HCT116 (cell line): Measurements from ENCODE around the gene CCDC191. TPM values are rescaled to one million over a fixed set of nuclear protein-coding genes. Genes with fewer than 3 reads are reported as not detected.

ENCODE experiments used
- ATAC-seq: fragments of 200-7000 bp; cut with Tn5 transposase; 2 replicates; pipeline ENCODE4 v1.9.1; 2020; ENCODE audit warnings: mild to moderate bottlenecking, moderate library complexity
- BruUV-seq: library from RNA; stranded (reverse); fragments of 400-500 nt; replicated peaks from 2 replicates; lab custom pipeline; 2021; lab: Mats Ljungman, UMichigan
- CTCF ChIA-PET: fragments of 300-600 bp; sonication (Branson Sonifier 250); formaldehyde crosslinking; loops from one replicate; lab custom pipeline; 2021; ENCODE audit warnings: antibody characterized with exemption; lab: Charles Lee
- POLR2A ChIA-PET: fragments of 300-600, 350-600 bp; sonication (Branson Sonifier 250); formaldehyde crosslinking; loops from one replicate; lab custom pipeline; 2021; ENCODE audit warnings: antibody characterized with exemption; lab: Charles Lee
- RAD21 ChIA-PET, 2 experiments: fragments of 300-600 bp; sonication (Branson Sonifier 250); formaldehyde crosslinking; loops; one replicate each; lab custom pipeline; 2023; ENCODE audit warnings: low total read pairs in 2 of 2; ENCODE audit not compliant: uncharacterized antibody in 2 of 2, unreplicated experiment in 2 of 2, low non-redundant PET in 1 of 2; lab: Charles Lee
- DNase-seq: peaks from one replicate; pipeline ENCODE4 v3.0.0-alpha.2; 2010; ENCODE audit warnings: low read depth, low spot score
- H2AFZ ChIP-seq: fragments of 200-600 bp; shearing (Covaris generic), sonication (generic); 2 replicates; pipeline ENCODE4 v1.6.1; 2017; ENCODE audit warnings: low read depth, mixed run types, mixed read lengths, antibody characterized with exemption, low read length; ENCODE audit not compliant: poor library complexity, severe bottlenecking
- H3K27ac ChIP-seq: 2 replicates; pipeline ENCODE4 v1.5.1; 2012; ENCODE audit warnings: low read depth, low read length
- H3K27me3 ChIP-seq: fragments of 200-600 bp; sonication (generic); 2 replicates; pipeline ENCODE4 v1.6.1; 2016; ENCODE audit warnings: mixed run types, low read length, mixed read lengths; ENCODE audit not compliant: insufficient read depth
- H3K36me3 ChIP-seq, 2 experiments: fragments of 200-500 bp in 1 of 2; fragments of 200-600 bp in 1 of 2; sonication (Bioruptor generic) in 1 of 2; sonication (generic) in 1 of 2; 2 replicates each; pipeline versions ENCODE4 v1.5.1 to v1.6.1; 2014 to 2016; ENCODE audit warnings: low read length in 2 of 2, inconsistent platforms in 1 of 2, mixed read lengths in 1 of 2, mixed run types in 1 of 2; ENCODE audit not compliant: insufficient read depth in 2 of 2, control insufficient read depth in 1 of 2
- H3K4me1 ChIP-seq, 2 experiments: fragments of 200-600 bp in 1 of 2; sonication (generic) in 1 of 2; 2 replicates each; pipeline versions ENCODE4 v1.5.1 to v1.6.1; 2012 to 2017; ENCODE audit warnings: low read length in 2 of 2, inconsistent platforms in 1 of 2, mild to moderate bottlenecking in 1 of 2, mixed read lengths in 1 of 2, mixed run types in 1 of 2, moderate library complexity in 1 of 2; ENCODE audit not compliant: insufficient read depth in 2 of 2, control insufficient read depth in 1 of 2
- H3K4me2 ChIP-seq: fragments of 200-600 bp; sonication (generic); 2 replicates; pipeline ENCODE4 v1.6.1; 2017; ENCODE audit warnings: mixed run types, low read length, mixed read lengths
- H3K4me3 ChIP-seq, 2 experiments: fragments of 200-600 bp in 1 of 2; sonication (generic) in 1 of 2; replicated peaks in 1 of 2; 2 replicates each; pipeline ENCODE4 v1.5.1; 2011 to 2016; ENCODE audit warnings: low read length in 2 of 2, control low read depth in 1 of 2, low read depth in 1 of 2, mild to moderate bottlenecking in 1 of 2, mixed read lengths in 1 of 2, mixed run types in 1 of 2
- H3K79me2 ChIP-seq: fragments of 200-600 bp; sonication (generic); 2 replicates; pipeline ENCODE4 v1.6.1; 2017; ENCODE audit warnings: mild to moderate bottlenecking, mixed run types, low read length, moderate library complexity, mixed read lengths; ENCODE audit not compliant: insufficient read depth
- H3K9ac ChIP-seq: fragments of 200-600 bp; sonication (generic); 2 replicates; pipeline ENCODE4 v1.6.1; 2016; ENCODE audit warnings: low read length, mixed read lengths
- H3K9me2 ChIP-seq: fragments of 200-600 bp; sonication (generic), shearing (Covaris generic); 2 replicates; pipeline ENCODE4 v1.6.1; 2017; ENCODE audit warnings: mixed run types, mild to moderate bottlenecking, moderate library complexity; ENCODE audit not compliant: insufficient read depth
- H3K9me3 ChIP-seq, 2 experiments: fragments of 200-500 bp in 1 of 2; fragments of 200-600 bp in 1 of 2; sonication (Bioruptor generic) in 1 of 2; sonication (generic) in 1 of 2; 2 replicates each; pipeline ENCODE4 v1.6.1; 2014 to 2017; ENCODE audit warnings: low read length in 2 of 2, mixed read lengths in 2 of 2, inconsistent platforms in 1 of 2, low read depth in 1 of 2, mild to moderate bottlenecking in 1 of 2, mixed run types in 1 of 2, moderate library complexity in 1 of 2; ENCODE audit not compliant: control insufficient read depth in 1 of 2, insufficient read depth in 1 of 2
- H4K20me1 ChIP-seq: fragments of 200-600 bp; sonication (generic), shearing (Covaris generic); 2 replicates; pipeline ENCODE4 v1.6.1; 2017; ENCODE audit warnings: mixed run types, mild to moderate bottlenecking, moderate library complexity; ENCODE audit not compliant: insufficient read depth
- CBX3 ChIP-seq: IDR thresholded peaks from 2 replicates; pipeline ENCODE4 v1.6.1; 2012; ENCODE audit warnings: low read depth
- CEBPB ChIP-seq: IDR thresholded peaks from 2 replicates; pipeline ENCODE4 v1.6.1; 2012; ENCODE audit warnings: low read depth
- ELF1 ChIP-seq: IDR thresholded peaks from 2 replicates; pipeline ENCODE4 v1.6.1; 2012; ENCODE audit warnings: low read depth, borderline replicate concordance
- JUND ChIP-seq: IDR thresholded peaks from 2 replicates; pipeline ENCODE4 v1.6.1; 2012
- SIN3A ChIP-seq: IDR thresholded peaks from 2 replicates; pipeline ENCODE4 v1.6.1; 2012; ENCODE audit warnings: low read depth
- SP1 ChIP-seq: IDR thresholded peaks from 2 replicates; pipeline ENCODE4 v1.6.1; 2012; ENCODE audit warnings: low read depth
- SRF ChIP-seq: IDR thresholded peaks from 2 replicates; pipeline ENCODE4 v1.6.1; 2012; ENCODE audit warnings: low read depth
- TCF7L2 ChIP-seq: IDR thresholded peaks from 2 replicates; pipeline ENCODE4 v1.7.0; 2011; ENCODE audit warnings: borderline replicate concordance, inconsistent platforms; ENCODE audit not compliant: insufficient read depth, insufficient read length; ENCODE audit errors: extremely low read depth
- YY1 ChIP-seq: IDR thresholded peaks from 2 replicates; pipeline ENCODE4 v1.6.1; 2011; ENCODE audit warnings: low read length, low read depth, moderate library complexity, mild to moderate bottlenecking; ENCODE audit not compliant: insufficient replicate concordance; ENCODE audit errors: extremely low read depth
- intact Hi-C: fragments of 100-400 bp; cut with micrococcal nuclease; formaldehyde crosslinking; loops from 2 replicates; pipeline ENCODE4 v1.10.0; 2022
- total RNA-seq: library from RNA; stranded (reverse); gene quantifications from one replicate; pipeline ENCODE4 v1.2.1, GENCODE V29; 2021; ENCODE audit not compliant: unreplicated experiment
- TF ChIP-seq, protein P1 (sequence below): IDR thresholded peaks from 2 replicates; pipeline ENCODE4 v1.6.1; 2012
- TF ChIP-seq, protein P2 (sequence below): IDR thresholded peaks from 2 replicates; pipeline ENCODE4 v1.6.1; 2011; ENCODE audit warnings: mild to moderate bottlenecking, low read length, moderate library complexity; ENCODE audit not compliant: insufficient replicate concordance; ENCODE audit errors: extremely low read depth
- TF ChIP-seq, protein P3 (sequence below), 3 experiments: fragments of 200-600 bp in 1 of 3; sonication (generic) in 1 of 3; IDR thresholded peaks in 2 of 3; conservative IDR thresholded peaks in 1 of 3; 2 replicates each; pipeline ENCODE4 v1.5.1; 2012 to 2017; ENCODE audit warnings: low read depth in 2 of 3, low read length in 2 of 3, antibody characterized with exemption in 1 of 3, borderline replicate concordance in 1 of 3, control low read depth in 1 of 3, mild to moderate bottlenecking in 1 of 3, mixed read lengths in 1 of 3, mixed run types in 1 of 3, moderate library complexity in 1 of 3; ENCODE audit not compliant: insufficient read depth in 1 of 3

Gene CCDC191
- total RNA-seq, 1 experiment from 2014 or later, result 4.1 TPM

DNA sequence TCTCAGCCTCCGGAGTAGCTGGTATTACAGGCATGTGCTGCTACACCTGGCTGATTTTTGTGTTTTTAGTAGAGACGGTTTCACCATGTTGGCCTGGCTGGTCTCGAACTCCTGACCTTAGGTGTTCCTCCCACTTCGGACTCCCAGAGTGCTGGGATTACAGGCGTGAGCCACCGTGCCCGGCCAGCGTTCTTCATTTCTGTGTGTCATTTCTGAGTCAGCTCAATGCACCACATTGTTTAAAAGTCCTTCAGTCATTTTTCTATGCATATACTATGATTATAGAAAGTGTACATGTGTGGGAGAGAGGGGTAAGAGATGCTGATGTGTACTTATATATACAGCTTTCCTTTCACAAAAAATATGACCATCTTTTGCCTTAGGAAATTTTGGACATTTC lies 2.3 kb upstream of the CCDC191 start:
- no peak overlapping the region for H3K4me3 ChIP-seq
- RAD21 ChIA-PET, result no interaction called here
- ATAC-seq (no peak), DNase-seq (no peak)
- H4K20me1 ChIP-seq, result 0 out of 2 replicates have a peak, but pooled peaks cover 6% of the 10 kb centered on the region
- no peak overlapping the region for H3K27ac ChIP-seq
- no peak overlapping the region for H3K4me2 ChIP-seq
- H3K9me2 ChIP-seq, result no peaks in the 10 kb centered on the region
- BruUV-seq, result no TSS peak
- H3K27me3 ChIP-seq, result no peaks in the 10 kb centered on the region
- peaks cover 70% of the 10 kb centered on the region for H3K79me2 ChIP-seq
- peaks cover 9 to 15% of the 10 kb centered on the region in 2 experiments; a peak in 2 of 4 replicates for H3K4me1 ChIP-seq
- intact Hi-C loops, result no loop called here
- H3K9ac ChIP-seq, result no peak overlapping the region
- POLR2A ChIA-PET, result interaction anchor here (1.0 kb wide), 1 partner anchor 8 kb away, joined by 3 read pairs; no protein-coding TSS in a partner anchor
- no peaks in the 10 kb centered on the region for H3K9me3 ChIP-seq
- H2AFZ ChIP-seq, result no peak overlapping the region
- CTCF ChIA-PET, result no interaction called here
- TF ChIP-seq YY1, result no peak
- TF ChIP-seq TCF7L2, result no peak
- TF ChIP-seq, protein P1, sequence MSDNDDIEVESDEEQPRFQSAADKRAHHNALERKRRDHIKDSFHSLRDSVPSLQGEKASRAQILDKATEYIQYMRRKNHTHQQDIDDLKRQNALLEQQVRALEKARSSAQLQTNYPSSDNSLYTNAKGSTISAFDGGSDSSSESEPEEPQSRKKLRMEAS, result no peak
- TF ChIP-seq ELF1, result no peak
- no peak for TF ChIP-seq SRF
- no peak for TF ChIP-seq CEBPB
- TF ChIP-seq, protein P2, sequence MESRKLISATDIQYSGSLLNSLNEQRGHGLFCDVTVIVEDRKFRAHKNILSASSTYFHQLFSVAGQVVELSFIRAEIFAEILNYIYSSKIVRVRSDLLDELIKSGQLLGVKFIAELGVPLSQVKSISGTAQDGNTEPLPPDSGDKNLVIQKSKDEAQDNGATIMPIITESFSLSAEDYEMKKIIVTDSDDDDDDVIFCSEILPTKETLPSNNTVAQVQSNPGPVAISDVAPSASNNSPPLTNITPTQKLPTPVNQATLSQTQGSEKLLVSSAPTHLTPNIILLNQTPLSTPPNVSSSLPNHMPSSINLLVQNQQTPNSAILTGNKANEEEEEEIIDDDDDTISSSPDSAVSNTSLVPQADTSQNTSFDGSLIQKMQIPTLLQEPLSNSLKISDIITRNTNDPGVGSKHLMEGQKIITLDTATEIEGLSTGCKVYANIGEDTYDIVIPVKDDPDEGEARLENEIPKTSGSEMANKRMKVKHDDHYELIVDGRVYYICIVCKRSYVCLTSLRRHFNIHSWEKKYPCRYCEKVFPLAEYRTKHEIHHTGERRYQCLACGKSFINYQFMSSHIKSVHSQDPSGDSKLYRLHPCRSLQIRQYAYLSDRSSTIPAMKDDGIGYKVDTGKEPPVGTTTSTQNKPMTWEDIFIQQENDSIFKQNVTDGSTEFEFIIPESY, result no peak
- TF ChIP-seq, protein P3, sequence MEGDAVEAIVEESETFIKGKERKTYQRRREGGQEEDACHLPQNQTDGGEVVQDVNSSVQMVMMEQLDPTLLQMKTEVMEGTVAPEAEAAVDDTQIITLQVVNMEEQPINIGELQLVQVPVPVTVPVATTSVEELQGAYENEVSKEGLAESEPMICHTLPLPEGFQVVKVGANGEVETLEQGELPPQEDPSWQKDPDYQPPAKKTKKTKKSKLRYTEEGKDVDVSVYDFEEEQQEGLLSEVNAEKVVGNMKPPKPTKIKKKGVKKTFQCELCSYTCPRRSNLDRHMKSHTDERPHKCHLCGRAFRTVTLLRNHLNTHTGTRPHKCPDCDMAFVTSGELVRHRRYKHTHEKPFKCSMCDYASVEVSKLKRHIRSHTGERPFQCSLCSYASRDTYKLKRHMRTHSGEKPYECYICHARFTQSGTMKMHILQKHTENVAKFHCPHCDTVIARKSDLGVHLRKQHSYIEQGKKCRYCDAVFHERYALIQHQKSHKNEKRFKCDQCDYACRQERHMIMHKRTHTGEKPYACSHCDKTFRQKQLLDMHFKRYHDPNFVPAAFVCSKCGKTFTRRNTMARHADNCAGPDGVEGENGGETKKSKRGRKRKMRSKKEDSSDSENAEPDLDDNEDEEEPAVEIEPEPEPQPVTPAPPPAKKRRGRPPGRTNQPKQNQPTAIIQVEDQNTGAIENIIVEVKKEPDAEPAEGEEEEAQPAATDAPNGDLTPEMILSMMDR (IDR thresholded peaks at IDR 0.05 in 2 of 3, conservative IDR thresholded peaks at IDR 0.05 in 1 of 3; ENCODE audit: borderline replicate concordance in 1 of 3, insufficient read depth in 1 of 3, low read depth in 2 of 3, low read length in 2 of 3), result no peak
- TF ChIP-seq JUND, result no peak
- TF ChIP-seq SIN3A, result no peak
- TF ChIP-seq CBX3, result no peak
- no peak for TF ChIP-seq SP1
- H3K36me3 ChIP-seq, result peaks cover 2 to 3% of the 10 kb centered on the region in 2 experiments; a peak in 1 of 4 replicates
